Ovary (tissue), 3 donors: ENCODE data around the gene DNAH3.

Experiments used
- EP300 ChIP-seq: sonication (generic); formaldehyde crosslinking; IDR thresholded peaks from one replicate; pipeline ENCODE4 v1.6.1; 2017; ENCODE audit warnings: antibody characterized with exemption
- POLR2A ChIP-seq: fragments of 450-650 bp; IDR thresholded peaks from one replicate; pipeline ENCODE4 v1.6.1; 2017; ENCODE audit warnings: antibody characterized with exemption, mild to moderate bottlenecking, moderate library complexity
- TF ChIP-seq, protein P1 (sequence below), 3 donors: fragments of 450-650 bp in 2 of 3; fragments of 200-600 bp in 1 of 3; IDR thresholded peaks; one replicate each; pipeline versions ENCODE4 v1.5.1 to v1.8.0; 2016 to 2022; ENCODE audit warnings: antibody characterized with exemption in 3 of 3, mild to moderate bottlenecking in 1 of 3
- donor health status: DM: no; HTN: no; CAD: no.

- TF ChIP-seq, protein P1, sequence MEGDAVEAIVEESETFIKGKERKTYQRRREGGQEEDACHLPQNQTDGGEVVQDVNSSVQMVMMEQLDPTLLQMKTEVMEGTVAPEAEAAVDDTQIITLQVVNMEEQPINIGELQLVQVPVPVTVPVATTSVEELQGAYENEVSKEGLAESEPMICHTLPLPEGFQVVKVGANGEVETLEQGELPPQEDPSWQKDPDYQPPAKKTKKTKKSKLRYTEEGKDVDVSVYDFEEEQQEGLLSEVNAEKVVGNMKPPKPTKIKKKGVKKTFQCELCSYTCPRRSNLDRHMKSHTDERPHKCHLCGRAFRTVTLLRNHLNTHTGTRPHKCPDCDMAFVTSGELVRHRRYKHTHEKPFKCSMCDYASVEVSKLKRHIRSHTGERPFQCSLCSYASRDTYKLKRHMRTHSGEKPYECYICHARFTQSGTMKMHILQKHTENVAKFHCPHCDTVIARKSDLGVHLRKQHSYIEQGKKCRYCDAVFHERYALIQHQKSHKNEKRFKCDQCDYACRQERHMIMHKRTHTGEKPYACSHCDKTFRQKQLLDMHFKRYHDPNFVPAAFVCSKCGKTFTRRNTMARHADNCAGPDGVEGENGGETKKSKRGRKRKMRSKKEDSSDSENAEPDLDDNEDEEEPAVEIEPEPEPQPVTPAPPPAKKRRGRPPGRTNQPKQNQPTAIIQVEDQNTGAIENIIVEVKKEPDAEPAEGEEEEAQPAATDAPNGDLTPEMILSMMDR (IDR thresholded peaks at IDR 0.05) = no peak
- TF ChIP-seq POLR2A = no peak
- no peak for TF ChIP-seq EP300
These were observed 57.7 kb downstream of the DNAH3 start for GRCh38 chr16:21092951-21093350.
